ENCODE results near the gene CEP83. TPM values are rescaled to one million over a fixed set of nuclear protein-coding genes. Genes with fewer than 3 reads are reported as not detected.
"Not testable (repeated sequence)": the region's sequence is repeated elsewhere in the genome, so short reads cannot be mapped to it uniquely, and the experiment has no call there.

Gene CEP83
- polyA plus RNA-seq, 3 donors: 25.7 to 40.3 (median 34.9) TPM

DNA sequence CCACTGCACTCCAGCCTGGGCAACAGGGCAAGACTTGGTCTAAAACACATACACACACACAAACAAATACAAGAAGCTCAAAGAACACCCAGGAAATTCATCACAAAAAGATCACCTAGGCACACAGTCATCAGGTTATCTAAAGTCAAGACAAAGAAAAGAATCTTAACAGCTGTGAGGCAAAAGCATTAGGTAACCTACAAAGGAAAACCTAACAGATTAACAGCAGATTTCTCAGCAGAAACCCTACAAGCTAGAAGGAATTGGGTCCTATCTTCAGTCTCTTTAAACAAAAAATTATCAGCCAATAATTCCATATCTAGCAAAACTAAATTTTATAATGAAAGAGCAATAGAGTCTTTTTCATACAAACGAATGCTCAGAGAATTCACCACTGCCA is 22.4 kb downstream of the CEP83 start:
- DNase-seq: no peak

GRCh38 chr12:94435511-94435927 is 24.1 kb downstream of the CEP83 start:
- DNase-seq: no peak

GRCh38 chr12:94434171-94434570 is 25.5 kb downstream of the CEP83 start:
- no peak for DNase-seq

DNA sequence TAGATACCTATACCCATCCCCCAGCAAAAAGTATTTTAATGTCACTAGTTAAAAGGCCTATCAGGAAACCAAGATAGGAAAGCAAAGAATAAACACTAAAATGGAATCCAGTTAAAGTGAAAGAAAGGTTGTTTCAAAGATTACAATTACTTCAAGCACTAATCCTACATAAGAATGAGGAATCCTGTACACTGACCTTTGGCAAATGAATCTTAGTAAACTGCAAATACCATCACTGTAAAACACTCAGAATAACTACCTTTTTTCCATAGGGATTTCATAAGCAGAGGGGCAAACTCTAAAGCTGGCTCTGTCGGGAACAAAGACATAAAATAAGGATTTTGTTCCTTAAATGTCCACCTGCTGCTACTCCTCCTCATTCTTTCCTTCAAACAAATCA is 25.9 kb downstream of the CEP83 start:
- DNase-seq: peak; percentile 24

- DNase-seq: no peak
Observed at GRCh38 chr12:94430304-94430703, 29.4 kb downstream of the CEP83 start.

DNA sequence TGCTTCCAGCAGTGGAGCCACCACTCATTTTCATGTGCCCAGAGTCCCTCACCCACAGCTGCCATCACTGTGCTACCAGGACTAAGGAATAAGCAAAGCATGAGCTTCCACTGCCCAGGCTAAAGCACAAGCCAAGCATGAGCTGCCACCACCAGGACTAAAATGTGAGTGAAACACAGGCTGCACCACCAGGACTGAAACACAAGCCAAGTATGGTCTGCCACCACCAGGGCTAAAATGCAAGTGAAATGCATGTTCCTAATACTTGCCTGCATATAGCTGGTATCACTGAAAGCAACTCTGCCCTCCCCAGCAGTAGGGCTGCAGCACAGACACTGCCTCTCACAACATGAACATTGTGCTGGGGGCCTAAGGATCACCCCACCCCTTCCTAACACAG is 30.0 kb downstream of the CEP83 start:
- DNase-seq: no peak

DNA sequence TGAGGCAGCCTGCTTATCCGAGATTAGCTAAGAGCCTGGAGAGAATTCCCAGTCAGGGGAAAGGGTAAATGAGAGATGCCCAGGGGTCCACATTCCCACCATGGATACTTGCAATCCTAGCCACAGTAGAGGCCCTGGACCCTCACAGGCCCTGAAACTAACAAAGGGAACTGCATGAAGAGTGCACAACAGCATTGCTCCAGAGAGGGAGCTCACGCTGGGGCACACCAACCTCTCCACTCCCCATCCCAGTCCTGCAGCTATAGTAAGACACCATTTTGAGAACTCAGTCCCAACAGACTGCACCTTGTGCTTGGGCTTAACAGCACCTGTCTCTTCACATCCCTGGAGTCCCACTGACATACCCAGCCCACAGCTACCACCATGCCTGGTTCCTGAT is 30.5 kb downstream of the CEP83 start:
- no peak for DNase-seq

- peak; percentile 57 for DNase-seq
Observed at GRCh38 chr12:94427501-94428381, 31.9 kb downstream of the CEP83 start.

- DNase-seq: no peak
Observed at GRCh38 chr12:94426049-94426448, 33.6 kb downstream of the CEP83 start.

DNA sequence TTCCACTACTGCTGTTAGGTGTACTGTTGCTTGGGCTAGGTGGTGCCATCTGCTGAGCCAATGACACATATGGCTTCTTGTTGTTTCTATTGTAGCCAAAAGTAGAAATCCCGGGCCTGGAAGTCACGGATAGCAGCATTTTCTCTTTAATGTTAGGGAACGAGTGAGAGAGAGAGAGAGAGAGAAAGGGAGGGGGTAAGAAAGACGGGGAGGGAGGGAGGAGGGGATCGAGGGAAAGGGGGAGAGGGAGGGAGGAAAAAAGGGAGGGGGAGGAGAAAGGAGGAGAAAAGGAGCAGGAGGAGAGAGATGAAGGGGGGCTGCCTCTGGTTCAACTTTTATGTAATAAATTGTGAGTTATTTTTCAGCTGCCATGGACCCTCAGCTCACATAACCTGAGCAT is 34.8 kb downstream of the CEP83 start:
- DNase-seq: not testable (repeated sequence)

DNA sequence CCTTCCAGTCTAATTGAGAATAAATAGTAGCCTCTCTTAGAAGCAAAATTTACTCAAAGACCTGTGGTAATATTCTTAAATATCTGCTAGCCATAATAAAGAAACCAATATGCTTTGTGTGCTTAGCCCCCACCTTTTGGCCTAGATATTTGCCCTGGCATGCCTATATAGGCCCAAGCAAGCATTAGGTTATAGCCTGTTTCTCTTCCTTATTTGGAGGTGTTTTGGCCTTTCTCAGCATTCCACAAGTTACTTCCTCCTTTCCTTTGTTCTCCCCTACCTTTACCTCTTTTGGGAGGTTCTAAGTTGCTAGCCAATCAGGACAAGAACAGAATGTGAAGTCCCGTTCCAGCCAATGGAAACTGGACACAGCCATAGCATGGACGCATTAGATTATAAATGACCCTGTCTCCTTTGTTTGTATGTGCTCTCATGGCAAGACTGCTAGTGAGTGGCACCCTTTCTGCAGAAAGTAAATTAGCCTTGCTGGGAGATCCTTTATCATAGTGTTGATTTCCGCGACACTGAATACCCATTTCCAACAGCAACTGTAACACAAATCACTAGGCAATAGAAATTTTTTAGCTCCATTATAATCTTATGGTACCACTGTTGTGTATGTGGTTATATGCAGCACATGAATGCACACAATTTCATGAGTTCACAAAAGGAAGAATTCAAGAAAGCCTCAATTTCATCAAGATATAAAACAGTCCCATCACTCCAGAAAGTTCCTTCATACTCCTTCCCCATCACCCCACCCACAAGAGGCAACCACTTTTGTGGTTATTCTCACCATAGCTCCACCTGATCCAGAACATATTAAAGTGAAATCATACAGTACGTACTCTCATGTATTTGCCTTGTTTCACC is 37.6 kb downstream of the CEP83 start:
- no peak for DNase-seq

GRCh38 chr12:94418517-94418916 is 41.1 kb downstream of the CEP83 start:
- no peak for DNase-seq

DNA sequence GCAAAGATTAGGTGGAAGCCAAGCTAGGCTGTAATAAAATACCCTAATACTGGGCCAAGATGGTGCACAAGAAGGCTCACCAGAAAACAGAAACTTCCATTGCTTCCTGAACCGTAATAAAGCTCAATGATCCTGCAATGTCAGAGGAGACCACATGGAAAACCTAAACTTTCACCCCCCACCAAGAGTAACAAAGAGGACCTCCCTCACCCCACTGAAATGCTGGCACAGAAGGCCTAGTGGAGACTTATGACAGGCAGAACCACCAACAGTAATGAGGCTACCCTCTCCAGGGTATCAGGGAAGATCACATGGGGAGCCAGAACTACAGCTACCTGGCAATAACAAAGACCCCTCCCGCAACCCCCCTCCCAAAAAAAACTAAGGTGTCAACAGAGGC is 43.1 kb downstream of the CEP83 start:
- DNase-seq: no peak

- DNase-seq: no peak
Observed at GRCh38 chr12:94415066-94415465, 44.6 kb downstream of the CEP83 start.

- no peak for DNase-seq
Observed at GRCh38 chr12:94405413-94406116, 54.1 kb downstream of the CEP83 start.

DNA sequence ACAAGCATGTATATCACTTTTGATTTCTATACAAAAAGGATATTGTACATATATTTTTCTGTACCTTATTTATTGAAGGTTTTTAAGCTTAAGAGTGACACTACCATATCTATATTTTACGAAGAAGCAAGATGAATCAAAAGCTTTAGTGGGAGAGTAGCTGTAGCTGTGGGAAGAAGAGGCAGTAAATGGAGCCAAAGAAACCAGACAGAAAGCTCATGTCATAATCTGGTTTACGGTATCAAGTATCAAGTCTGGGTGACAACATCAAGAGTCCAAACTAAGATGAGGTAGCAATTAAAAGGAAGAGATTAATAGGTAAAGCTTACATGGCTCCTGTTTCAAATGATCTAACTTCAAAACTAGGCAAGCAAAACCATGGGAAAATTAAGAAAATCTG is 54.8 kb downstream of the CEP83 start:
- DNase-seq: no peak

DNA sequence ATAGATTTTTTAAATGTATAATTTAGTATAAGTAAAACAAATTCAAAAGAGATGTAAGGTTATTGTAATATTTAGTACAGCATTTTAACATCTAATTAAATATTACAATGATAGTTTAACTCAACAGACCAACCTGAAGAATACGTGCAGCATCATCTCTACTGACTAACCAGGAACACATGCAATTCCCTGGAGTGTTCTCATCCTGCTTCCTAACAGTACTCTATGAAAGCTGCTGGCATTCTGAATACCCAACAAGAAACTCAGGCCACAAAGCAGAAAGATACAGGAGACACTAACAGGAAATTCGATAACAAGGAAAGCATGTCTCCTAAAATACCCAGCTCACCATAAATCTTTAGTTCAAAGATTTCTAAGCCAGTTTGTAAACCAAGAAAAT is 58.3 kb downstream of the CEP83 start:
- no peak for DNase-seq

DNA sequence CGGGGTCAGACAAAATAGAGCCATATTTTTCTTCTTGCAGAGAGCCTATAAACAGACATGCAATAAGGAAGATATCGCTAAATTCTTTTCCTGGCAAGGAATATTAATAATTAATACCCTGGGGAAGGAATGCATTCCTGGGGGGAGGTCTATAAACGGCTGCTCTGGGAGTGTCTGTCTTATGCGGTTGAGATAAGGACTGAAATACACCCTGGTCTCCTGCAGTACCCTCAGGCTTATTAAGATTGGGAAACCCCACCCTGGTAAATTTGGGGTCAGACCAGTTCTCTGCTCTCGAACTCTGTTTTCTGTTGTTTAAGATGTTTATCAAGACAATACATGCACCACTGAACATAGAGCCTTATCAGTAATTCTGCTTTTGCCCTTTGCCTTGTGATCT is 61.0 kb downstream of the CEP83 start:
- not testable (repeated sequence) for DNase-seq

- DNase-seq: no peak
Observed at GRCh38 chr12:94397401-94397800, 62.3 kb downstream of the CEP83 start.

DNA sequence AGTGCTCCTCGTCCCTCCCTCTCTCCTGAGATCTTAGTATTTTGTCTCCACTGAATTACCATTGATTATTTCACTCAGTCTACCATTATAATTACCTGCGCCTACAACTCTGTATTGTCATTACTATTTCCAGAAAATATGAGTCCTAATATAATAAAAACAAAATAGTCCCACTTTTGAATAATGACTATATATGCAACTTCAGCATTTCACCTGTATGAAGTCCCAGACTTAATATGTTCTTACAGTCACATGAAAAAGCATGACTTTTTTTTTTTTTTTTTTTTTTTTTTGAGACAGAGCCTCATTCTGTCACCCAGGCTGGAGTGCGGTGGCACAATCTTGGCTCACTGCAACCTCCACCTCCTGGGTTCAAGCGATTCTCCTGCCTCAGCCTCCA is 63.7 kb downstream of the CEP83 start:
- DNase-seq: not testable (repeated sequence)

GRCh38 chr12:94390130-94390485 is 69.6 kb downstream of the CEP83 start:
- DNase-seq: no peak

- not testable (repeated sequence) for DNase-seq
Observed at GRCh38 chr12:94389482-94390129, 70.1 kb downstream of the CEP83 start.
